GM19468 (cell line): ENCODE measurements around the gene UROC1.
"Not testable (repeated sequence)": the region's sequence is repeated elsewhere in the genome, so short reads cannot be mapped to it uniquely, and the experiment has no call there.

Experiments
- ATAC-seq: cut with Tn5 transposase; IDR thresholded peaks from one replicate; pipeline ENCODE4 v1.9.1; 2021; ENCODE audit warnings: mild to moderate bottlenecking, moderate library complexity, moderate number of reproducible peaks; ENCODE audit not compliant: unreplicated experiment; ENCODE audit errors: extremely low read depth

The UROC1 gene

DNA sequence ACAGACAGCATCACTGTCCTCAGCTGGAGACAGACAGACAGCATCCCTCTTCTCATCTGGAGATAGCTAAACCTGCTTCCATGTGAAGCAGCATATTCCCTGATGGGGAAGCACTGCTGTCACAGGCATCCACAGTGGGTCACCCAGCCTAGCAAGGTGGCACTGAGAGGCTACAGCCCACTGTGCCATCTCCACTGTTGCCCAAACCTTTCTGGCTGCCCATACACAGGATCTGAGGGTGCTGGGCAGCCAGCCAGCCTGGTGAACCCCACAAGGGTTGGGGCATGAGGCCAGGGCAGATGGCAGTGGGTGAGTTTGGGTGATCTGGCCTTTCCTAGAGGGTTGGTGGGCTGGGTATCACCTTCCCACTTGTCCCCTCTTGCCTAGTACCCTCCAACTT lies 18.1 kb upstream of the UROC1 start:
- no peak for ATAC-seq

DNA sequence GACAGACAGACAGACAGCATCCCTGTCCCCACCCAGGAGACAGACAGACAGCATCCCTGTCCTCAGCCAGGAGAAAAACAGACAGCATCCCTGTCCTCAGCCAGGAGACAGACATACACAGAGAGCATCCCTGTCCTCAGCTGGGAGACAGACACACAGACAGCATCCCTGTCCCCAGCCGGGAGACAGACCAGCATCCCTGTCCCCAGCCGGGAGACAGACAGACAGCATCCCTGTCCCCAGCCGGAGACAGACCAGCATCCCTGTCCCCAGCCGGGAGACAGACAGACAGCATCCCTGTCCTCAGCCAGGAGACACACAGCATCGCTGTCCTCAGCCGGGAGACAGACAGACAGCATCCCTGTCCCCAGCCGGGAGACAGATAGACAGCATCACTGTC lies 17.1 kb upstream of the UROC1 start:
- ATAC-seq, result not testable (repeated sequence)

DNA sequence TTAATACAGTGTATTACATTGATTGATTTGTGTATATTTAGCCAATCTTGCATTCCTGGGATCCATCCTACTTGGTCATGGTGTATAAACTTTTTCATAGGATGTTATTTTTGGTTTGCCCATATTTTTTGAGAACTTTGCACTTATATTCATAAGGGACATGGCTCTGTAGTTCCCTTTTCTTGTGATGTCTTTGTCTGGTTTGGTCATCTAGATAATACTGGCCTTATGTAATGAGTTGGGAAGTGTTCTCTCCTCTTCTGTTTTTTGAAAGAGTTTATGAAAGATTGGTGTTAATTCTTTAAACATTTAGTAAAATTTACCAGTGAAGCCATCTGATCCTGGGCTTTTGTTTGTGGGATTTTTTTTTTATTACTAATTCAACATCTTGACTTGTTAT lies 15.9 kb upstream of the UROC1 start:
- ATAC-seq, result no peak

DNA sequence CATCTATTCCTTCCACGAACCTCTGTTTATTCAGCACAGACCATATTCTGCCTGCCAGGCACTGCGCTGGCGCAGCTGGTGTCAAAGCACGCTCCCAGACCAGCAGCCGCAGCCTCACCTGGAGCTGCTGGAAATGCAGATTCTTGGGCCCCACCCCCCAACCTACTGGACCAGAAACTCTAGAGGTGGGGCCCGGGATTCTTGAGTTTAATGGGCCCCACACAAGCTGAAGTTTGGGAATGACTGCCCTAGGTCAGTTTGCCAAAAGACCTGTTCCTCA lies 13.4 kb upstream of the UROC1 start:
- no peak for ATAC-seq

DNA sequence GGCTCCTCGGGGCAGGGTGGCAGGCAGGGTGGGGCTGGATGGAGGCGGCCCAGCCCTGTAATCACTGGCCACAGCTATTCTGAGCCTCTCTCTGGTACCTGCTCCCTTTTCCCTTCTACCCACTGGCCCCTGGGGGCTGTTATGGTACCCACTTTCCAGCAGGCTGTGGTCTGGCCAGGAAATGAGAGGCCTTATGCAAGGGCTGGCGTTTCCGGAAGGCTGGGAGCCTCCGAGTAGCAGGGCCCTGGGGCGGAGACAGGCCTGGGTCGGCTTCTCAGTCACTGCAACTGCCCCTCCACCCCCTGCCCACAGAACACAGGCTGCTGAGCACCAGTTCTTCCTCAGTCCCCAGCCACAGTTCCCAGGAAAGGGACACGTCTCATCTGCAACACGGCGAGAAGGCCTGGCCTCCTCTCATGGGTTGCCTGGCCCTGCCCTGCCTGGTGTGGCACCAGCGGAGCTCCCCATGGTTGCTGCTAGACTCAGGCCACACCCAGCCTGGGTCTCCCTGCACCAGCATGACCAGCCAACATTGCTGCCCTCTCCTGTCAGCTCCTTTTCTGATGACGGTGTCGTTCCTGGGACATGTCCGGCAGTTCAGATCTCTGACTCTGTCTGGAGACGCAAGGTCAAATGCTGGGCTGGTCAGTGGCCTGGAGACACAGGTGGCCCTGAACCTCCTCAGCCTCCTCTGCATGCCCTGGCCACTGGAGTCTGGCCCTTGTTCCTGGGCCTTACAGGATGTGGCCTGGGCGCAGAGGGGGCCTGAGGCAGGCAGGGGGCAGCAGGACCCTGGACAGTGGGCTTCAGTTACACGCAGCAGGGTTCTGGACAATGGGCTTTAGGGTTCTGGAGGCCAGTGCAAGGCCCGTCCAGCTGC lies 12.8 kb upstream of the UROC1 start:
- no peak for ATAC-seq

DNA sequence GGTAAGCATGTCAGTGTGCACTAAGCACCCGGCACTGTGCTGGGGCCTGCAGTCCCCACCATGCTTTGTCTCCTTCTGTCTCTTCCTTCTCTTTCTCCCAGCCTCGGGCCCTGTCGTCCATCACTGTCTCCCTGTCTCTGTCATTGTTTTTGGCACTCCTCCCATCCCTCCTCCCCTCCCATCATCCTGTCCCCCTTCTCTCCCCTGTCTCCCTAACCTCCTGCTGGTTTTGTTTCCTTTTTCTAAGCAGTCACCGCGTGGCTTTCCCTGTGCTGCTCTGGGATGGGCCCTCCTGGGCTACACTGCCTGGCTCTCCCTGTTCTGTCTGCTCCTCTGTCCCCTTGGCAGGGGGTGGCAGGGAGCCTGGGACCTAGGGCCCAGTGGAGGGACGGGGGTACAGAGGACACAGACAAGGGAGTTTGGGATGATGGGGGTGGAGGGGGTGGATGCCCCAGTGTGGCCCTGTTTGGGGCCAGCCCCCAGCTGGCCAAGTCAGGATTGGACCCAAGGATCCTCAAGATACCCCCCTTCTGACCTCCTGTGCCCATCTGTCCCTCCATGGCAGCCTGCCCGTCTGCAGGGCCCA lies 12.1 kb upstream of the UROC1 start:
- ATAC-seq, result no peak

DNA sequence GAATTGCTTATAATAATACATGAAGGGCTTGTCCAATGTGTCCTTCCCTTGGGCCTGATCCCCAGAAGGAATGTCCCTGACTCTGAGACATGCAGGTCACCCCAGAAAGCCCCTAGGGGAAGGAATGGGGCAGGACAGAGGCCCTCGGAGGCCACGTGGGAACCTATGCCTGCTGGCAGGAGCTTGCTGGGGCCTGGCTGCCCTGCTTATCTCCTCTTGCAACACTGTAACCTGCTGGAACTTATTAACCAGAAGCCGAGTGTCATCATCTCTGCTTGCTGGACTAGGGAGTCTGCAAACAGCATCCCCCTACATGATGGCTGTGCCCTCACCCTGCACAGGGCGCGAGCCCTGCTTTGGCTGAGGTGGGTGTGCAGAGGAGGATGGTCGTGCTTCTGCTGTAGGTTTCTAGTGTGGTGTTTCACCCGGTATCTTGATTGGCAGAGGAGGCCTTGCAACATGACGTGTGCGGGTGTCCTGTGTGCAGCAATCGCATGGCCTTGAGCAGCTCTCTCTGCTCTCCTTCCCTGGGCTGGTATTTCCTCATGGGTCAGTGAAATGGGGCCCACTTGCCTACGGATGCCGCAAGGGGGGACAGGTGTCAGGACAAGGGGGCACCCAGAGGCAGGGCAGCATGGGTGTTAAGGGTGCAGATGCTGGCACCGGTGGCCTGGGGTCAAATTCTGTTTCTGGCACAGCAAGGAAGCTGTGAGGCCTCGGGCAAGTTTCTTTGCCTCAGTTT lies 11.4 kb upstream of the UROC1 start:
- no peak for ATAC-seq

DNA sequence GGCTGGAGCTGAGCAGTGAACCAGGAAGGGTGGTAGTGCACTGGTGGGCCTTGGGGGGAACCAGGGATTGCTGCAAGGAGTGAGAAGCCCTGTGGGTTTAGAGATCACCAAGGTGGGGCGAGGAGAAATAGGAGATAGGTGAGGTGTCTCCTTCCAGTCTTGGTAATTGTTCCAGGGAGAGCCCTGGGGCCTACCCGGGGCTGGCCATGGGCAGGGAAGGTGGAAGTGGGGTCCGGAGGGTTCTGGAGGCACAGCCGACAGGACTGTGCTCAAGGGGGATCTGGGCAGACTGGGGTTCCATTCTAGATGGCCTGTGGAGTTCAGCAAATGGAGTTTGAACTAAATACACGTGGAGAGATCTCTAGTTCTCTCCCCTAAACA lies 10.8 kb upstream of the UROC1 start:
- no peak for ATAC-seq

DNA sequence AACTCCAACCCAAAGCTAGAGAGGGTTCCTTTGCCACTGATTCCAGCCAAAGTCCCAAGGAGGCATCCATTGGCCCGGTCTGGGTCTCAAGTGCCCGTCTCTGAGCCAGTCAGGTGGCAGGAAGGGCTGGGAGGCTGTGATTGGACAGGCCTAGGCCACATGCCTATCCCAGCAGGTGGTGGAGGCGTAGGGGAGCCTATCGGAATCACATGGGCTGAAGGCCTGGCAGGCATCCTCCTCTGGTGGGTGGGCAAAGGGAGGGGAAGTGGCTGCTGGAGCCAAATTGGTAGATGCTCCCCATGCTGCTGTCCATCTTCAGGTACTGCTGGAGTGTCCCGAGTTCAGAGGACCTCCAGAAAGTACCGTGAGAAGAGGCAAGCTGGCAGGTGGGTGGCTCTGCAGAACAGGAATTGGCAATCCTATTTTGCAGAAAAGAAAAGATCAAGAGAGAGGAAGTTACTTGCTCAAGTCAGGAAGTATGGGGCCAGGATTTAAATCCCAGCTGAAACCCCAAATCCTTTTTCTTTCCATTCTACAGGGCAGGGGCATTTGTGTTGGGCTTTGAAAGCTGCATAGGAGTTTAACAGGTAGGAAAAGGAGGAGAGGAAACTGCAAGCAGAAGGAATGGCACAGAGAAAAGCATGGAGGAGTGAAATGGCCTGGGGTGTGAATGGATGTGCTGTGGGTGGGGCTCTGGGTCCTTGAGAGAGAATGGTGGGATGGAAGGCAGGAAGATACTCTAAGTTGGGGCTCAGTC lies 10.1 kb upstream of the UROC1 start:
- ATAC-seq, result no peak

DNA sequence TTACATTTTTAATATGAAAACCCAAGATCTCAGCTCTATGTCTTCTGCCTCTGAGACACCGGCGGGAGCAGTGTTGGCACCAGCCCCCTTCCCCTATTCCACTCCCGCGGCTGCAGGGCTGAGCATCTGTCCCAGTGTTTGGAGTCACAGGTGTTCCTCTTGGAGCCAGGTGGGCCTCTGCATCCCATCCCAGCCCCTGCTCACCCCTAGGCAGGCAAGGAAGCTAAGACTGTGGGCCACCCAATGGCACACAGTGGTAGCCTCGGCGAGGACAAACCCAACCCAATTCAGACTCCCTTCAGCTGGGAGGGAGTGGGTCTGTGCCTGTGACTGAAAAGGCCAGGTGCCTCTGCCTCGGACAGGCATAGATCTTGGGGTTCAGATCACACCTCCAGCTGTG lies 9.4 kb upstream of the UROC1 start:
- ATAC-seq, result no peak

DNA sequence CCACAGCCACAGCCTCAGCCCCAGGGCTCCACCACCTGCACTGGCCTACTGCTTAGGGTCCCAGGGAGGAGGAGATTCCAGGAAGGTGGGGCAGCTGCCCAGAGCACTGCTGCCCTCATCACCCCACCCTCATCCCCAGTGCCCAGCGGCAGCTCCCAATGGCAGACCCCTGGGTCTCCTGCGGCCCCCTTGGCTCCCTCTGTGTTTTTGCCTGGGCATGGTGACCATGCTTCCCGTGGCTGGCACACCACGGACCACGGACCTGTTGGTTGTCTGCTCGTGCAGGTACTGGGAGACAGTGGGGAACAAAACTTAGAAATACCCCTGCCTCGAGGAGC lies 9.1 kb upstream of the UROC1 start:
- ATAC-seq, result no peak

DNA sequence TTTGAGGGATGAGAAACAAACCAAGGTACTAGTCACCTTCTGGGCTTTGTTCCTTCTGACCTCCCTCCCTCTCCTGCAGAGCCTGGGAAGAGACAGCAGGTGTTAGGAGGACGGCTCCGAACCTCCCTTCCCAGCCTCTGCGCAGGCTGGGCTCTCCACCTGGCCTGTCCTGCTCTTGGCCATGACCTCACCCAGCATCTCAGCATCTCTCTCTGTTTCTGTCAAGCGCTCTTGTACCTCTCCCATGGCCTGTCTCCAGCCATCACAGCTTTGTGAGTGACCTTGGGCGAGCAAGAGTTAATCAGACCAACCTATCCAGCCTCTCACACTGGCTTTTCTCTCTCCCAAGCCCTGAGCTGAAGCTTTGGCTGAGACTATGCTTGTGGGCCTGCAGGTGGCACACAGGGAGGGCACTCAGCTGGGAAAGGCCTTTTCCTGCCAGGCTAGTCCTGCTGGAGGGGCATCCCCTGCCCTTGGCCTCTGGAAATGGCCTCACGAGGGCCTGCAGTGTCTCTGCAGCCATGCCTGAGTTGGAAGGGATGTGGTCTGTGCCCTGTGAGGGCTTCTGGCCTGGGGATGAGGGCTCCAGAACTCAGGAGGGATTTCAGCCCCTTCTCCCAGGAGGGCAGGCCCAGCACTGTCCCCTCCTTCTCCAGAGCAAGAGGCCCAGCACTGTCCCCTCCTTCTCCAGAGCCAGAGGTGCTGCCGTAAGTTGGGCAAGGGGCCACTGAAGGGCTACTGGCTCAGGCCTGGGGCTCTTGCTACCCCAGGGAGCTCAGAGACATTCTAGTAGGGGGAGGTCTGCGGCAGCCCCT lies 8.5 kb upstream of the UROC1 start:
- no peak for ATAC-seq

DNA sequence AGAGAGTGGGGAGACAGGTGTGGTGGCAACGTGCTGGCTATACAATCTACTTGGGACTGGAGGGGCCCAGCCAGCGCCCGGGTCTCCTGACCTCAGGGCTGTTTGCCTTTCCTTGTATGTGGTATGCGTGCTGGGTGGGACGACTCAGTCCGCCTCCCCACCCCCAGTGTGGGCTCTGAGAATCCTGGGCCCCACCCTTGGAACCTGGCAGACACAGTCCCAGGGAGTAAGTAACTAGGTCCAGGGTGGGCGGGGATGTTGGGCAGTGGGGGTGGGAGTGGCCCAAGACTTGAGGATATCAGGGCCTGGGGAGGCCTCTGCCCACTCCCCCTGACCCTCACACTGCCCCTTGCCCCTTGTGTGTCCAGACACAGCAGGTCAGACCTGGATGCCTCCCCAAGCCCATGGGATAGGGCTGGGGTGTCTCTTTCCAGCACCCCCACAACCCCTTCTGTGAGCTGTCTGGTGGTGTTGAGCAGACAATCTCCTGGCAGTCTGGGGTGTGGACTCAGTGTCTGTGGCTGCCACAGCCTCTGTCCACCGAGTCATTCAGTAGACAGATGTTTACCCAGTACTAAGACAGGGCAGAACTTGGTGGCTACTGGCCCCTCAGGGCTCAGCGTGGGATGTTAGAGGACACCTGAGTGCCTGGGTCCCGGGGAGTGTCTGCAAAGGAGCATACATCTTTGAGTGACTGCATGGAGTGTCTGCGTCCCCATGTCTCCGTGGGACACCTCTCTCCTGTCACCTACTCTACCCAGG lies 7.7 kb upstream of the UROC1 start:
- no peak for ATAC-seq

DNA sequence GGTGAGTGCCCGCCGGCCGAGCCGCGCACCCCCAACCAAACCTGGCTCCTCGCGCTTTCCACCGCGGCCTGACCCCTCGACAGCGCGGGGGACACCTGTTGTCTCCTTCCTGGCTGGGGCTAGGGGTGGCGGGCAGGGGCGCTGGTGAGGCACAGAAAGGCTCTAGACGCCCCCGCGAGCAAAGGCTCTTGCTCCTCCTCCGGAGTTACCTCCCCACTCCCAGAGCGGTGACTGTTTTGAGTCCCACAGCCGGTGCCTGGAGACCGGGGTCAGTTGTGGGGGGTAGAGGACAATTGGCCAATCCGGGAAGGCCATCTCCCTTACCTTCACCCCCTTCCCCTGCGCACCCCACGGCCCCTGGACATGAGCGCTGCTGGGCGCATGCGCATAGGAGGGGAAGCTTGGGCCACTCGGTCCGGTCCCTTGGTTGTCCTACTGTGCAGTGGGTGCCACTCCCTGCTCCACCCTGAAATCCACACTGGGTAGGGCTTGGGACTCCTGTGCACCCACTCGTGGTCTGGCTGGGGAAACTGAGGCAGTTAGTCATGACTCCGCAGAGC lies 6.9 kb upstream of the UROC1 start:
- no peak for ATAC-seq

DNA sequence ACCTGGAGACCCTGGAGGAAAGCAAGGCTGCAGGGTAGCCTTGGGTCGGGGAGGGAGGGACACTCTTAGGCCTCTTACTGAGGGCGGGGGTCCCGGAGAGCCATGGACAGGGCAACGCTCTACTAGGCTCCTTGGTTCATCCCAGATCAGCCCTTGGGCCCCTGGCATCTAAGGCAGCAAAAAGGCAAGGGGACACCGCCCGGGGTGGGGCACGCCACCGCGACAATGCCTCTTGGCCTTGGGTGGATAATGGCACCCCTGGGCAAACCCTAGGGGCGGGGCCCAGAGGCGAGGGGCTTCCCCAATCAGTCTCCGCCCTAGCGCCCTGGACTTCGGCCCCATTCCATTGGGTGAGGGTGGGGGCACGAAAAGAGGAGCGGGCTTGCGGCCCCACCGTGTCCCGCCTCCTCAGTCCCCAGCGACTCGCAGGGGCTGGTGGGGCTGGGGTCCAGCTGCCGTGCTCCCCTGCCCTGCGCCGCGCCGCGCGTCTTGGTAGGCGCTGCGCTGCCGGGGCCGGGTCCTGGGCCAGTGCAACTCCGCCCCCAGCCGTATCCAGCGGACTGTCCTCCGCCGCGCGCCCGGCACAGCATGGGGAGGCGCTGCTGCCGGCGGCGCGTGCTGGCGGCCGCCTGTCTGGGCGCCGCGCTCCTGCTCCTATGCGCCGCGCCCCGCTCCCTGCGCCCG lies 6.3 kb upstream of the UROC1 start, which contains the start of gene CHST13:
TSS of gene CHST13 (plus strand) at position 411 of the 684 bp plus-strand sequence. CDS start at position 589, 178 bp downstream.
- ATAC-seq, result no peak

DNA sequence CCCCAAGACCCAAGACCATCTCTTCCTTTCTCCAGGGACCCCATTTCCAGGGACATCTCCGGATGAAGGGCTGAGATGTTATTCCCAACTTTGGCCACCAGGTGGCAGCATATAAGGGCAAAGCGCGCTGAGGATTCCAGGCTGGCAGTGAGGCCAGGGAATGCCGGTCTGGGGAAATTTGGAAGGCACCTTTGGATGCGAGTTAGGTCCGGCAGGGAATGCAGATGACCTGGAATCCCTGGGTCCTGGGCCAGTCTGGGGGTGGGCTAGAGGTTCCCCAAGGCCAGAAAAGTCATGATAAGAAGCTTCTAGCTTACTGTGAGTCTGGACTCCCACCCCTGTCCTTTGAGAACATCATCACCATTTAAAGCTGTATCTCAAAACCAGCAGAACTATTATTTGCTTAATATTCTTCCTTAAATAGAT lies 4.8 kb upstream of the UROC1 start:
- ATAC-seq, result no peak

DNA sequence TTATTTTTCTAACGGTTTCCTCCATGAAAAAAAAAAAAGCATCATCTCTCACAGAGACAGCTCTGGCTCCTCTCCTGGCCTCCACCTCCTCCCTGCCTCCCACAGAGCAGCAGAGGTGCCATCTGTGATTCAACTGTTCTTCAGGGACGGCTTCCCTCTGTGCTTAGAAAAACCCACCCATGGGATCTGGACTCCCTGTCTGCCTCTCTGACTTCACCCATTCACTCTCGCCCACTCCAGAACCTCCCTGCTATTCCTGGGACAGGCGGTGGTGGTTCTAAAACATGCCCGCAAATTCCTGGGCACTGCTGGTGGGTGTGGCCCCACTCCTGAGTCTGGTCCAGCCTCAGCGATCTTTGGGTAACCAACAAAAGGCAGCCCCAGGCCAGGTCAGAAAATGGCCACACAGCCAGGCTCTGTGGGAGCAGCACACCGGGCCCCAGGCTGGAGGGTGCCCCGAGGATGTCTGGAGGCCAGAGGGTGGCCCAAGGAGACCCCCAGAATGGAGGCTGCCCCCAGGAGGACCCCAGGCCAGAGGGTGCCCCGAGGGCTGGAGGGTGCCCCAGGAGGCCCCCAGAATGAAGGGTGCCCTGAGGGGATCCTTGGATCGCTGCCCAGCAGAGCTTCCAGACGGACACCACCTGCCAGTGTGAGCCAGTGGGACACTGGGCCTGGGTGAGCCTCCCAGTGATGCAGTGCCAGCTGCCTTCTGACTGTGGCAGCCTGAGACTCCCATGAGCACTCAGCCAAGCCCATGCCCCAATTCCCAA lies 3.7 kb upstream of the UROC1 start:
- ATAC-seq, result no peak
